OCI-LY3 (cell line): ENCODE results near the gene RALGAPB.

Source experiments
- EZH2phosphoT487 ChIP-seq: fragments of 200-600 bp; shearing (Covaris generic); IDR thresholded peaks from 2 replicates; pipeline ENCODE4 v1.6.1; 2018; ENCODE audit warnings: antibody characterized with exemption, mixed run types, low read depth
- TF ChIP-seq, protein P1 (sequence below): fragments of 200-600, 300-600 bp; sonication (generic); IDR thresholded peaks from 2 replicates; pipeline ENCODE4 v1.5.1; 2014; ENCODE audit warnings: antibody characterized with exemption, low read length, low read depth

DNA sequence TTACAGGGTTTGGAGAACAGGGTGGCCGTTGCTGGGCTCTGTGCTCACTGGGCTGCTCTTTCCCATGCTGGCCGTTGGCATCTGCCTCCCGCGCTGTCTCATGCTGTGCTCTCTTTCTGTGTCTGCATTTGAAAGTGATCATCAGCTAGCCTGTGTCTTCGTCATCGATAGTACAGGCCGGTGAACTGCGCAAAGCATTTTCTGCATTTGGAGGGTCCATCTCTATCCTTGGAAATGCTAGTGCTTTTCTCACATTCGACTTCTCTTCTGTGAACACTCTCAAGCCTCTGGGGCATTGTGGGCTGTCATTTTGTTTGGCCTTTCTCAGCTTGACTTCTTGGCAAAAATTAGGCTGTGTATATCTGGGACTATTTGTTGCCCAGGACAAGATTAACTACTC, 30.7 kb upstream of the RALGAPB start:
- TF ChIP-seq, protein P1, sequence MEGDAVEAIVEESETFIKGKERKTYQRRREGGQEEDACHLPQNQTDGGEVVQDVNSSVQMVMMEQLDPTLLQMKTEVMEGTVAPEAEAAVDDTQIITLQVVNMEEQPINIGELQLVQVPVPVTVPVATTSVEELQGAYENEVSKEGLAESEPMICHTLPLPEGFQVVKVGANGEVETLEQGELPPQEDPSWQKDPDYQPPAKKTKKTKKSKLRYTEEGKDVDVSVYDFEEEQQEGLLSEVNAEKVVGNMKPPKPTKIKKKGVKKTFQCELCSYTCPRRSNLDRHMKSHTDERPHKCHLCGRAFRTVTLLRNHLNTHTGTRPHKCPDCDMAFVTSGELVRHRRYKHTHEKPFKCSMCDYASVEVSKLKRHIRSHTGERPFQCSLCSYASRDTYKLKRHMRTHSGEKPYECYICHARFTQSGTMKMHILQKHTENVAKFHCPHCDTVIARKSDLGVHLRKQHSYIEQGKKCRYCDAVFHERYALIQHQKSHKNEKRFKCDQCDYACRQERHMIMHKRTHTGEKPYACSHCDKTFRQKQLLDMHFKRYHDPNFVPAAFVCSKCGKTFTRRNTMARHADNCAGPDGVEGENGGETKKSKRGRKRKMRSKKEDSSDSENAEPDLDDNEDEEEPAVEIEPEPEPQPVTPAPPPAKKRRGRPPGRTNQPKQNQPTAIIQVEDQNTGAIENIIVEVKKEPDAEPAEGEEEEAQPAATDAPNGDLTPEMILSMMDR, result no peak
- no peak for TF ChIP-seq EZH2phosphoT487
